Karpas-422 (cell line): ENCODE data around the gene UBE2O. TPM values are rescaled to one million over a fixed set of nuclear protein-coding genes. Genes with fewer than 3 reads are reported as not detected.

Experiments
- DNase-seq: peaks from one replicate; pipeline ENCODE4 v3.0.0-alpha.2; 2015
- H2AFZ ChIP-seq: fragments of 200-600 bp; sonication (generic); 2 replicates; pipeline ENCODE4 v1.6.1; 2014; ENCODE audit warnings: antibody characterized with exemption, low read length, mixed read lengths
- H3K27ac ChIP-seq: fragments of 200-600 bp; sonication (generic); 2 replicates; pipeline ENCODE4 v1.5.1; 2014; ENCODE audit warnings: mild to moderate bottlenecking, low read length, moderate library complexity
- H3K27me3 ChIP-seq: fragments of 200-600 bp; sonication (generic); 2 replicates; pipeline ENCODE4 v1.6.1; 2014; ENCODE audit warnings: low read length, mixed read lengths
- H3K36me3 ChIP-seq: fragments of 200-600 bp; sonication (generic); 2 replicates; pipeline ENCODE4 v1.6.1; 2014; ENCODE audit warnings: low read length, mixed read lengths; ENCODE audit not compliant: insufficient read depth
- H3K4me1 ChIP-seq: fragments of 200-600 bp; sonication (generic); 2 replicates; pipeline ENCODE4 v1.6.1; 2014; ENCODE audit warnings: mild to moderate bottlenecking, low read length, mixed read lengths
- H3K4me2 ChIP-seq: fragments of 200-600 bp; sonication (generic); 2 replicates; pipeline ENCODE4 v1.6.1; 2014; ENCODE audit warnings: low read length, low read depth, mild to moderate bottlenecking; ENCODE audit not compliant: poor library complexity, severe bottlenecking
- H3K4me3 ChIP-seq: fragments of 200-600 bp; sonication (generic); 2 replicates; pipeline ENCODE4 v1.5.1; 2014; ENCODE audit warnings: mild to moderate bottlenecking, antibody characterized with exemption, low read length, mixed read lengths
- H3K79me2 ChIP-seq: fragments of 200-600 bp; sonication (generic); 2 replicates; pipeline ENCODE4 v1.6.1; 2014; ENCODE audit warnings: mild to moderate bottlenecking, low read length, mixed read lengths
- H3K9ac ChIP-seq: fragments of 200-600 bp; sonication (generic); 2 replicates; pipeline ENCODE4 v1.6.0; 2014; ENCODE audit warnings: low read length
- H3K9me2 ChIP-seq: fragments of 200-600 bp; sonication (generic), shearing (Covaris generic); replicated peaks from 2 replicates; pipeline ENCODE4 v1.6.0; 2014; ENCODE audit warnings: mild to moderate bottlenecking, low read length, moderate library complexity; ENCODE audit not compliant: insufficient read depth
- H3K9me3 ChIP-seq: fragments of 300-700, 200-600 bp; sonication (generic); 2 replicates; pipeline ENCODE4 v1.6.1; 2014; ENCODE audit warnings: low read length, mixed read lengths
- H4K20me1 ChIP-seq: fragments of 200-600 bp; sonication (generic); 2 replicates; pipeline ENCODE4 v1.6.1; 2014; ENCODE audit warnings: mild to moderate bottlenecking, antibody characterized with exemption, low read length, low read depth; ENCODE audit not compliant: insufficient read depth
- total RNA-seq: library from RNA; depleted of rRNA; stranded (reverse); fragments of >200 nt; shearing (Covaris generic); gene quantifications from 2 replicates; pipeline ENCODE4 v1.2.3, GENCODE V29; 2014; ENCODE audit warnings: low replicate concordance

Gene UBE2O
- total RNA-seq, 1 experiment from 2014 or later = 10.5 TPM

DNA sequence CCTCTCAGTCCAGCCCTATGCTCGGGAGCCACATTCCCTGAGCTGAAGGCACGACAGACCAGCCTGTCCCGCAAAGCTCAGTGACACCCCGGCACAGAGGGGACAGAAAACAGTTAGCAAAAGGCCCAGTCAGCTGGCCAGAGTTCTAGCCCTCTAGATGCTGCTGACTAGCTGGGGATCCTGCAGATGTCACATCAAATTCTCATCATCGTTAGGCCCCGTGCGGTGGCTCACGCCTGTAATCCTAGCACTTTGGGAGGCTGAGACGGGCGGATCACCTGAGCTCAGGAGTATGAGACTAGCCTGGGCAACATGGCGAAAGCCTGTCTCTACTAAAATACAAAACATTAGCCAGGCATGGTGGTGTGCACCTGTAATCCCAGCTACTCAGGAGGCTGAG, 17.2 kb downstream of the UBE2O start:
- no peak overlapping the region for H3K9ac ChIP-seq
- no peak overlapping the region for H3K4me2 ChIP-seq
- H3K27ac ChIP-seq = no peak overlapping the region
- peaks cover 53% of the 10 kb centered on the region for H3K4me1 ChIP-seq
- H3K79me2 ChIP-seq = peaks cover 46% of the 10 kb centered on the region
- no peaks in the 10 kb centered on the region for H3K9me3 ChIP-seq
- H3K36me3 ChIP-seq = no peaks in the 10 kb centered on the region
- no peak for DNase-seq
- H3K9me2 ChIP-seq = no peaks in the 10 kb centered on the region
- H3K4me3 ChIP-seq = no peak overlapping the region
- peaks cover 78% of the 10 kb centered on the region for H4K20me1 ChIP-seq
- no peak overlapping the region for H2AFZ ChIP-seq
- no peaks in the 10 kb centered on the region for H3K27me3 ChIP-seq

DNA sequence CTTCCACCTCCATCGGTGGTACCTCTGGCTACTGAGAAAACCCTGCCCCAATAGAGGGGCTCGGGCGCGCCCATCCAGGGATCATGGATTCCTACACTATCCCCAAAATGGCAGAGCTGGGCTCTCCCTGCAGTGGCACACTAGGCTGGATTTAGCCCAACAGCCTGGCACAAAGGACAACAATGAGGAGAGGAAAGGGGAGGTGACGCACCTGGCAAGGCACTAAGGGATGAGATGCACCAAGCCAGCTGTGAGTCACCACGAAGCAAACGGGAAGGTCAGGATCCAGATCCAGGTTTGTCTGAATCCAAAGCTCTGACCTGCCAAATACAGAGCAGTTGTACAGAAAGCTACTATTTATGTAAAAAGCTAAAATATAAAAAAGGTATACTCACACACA, 18.1 kb downstream of the UBE2O start:
- peaks cover 61% of the 10 kb centered on the region for H3K4me1 ChIP-seq
- no peak overlapping the region for H3K4me2 ChIP-seq

DNA sequence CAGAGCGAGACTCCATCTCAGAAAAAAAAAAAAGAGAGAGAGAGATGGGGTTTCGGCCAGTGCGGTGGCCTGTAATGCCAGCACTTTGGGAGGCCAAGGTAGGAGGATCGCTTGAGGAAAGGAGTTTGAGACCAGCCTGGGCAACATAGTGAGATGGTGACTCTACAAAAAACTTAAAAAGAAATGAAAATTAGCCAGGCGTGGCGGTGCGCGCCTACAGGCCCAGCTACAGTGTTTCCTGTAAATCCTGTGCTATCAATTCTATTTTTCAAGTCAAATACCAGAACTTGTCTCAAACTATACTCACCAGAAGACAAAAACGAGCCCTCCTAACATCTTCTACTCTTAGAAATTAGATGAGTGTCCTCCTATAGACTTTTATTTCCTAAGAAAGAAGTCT, 19.3 kb downstream of the UBE2O start:
- Histone ChIP-seq H4K20me1 (peaks cover 71% of the 10 kb centered on the region), H3K79me2 (peaks cover 32% of the 10 kb centered on the region), H3K9ac (no peak overlapping the region), H3K36me3 (no peaks in the 10 kb centered on the region), H3K9me3 (no peaks in the 10 kb centered on the region), H3K4me1 (peaks cover 73% of the 10 kb centered on the region), H3K27ac (no peak overlapping the region), H3K27me3 (no peaks in the 10 kb centered on the region), H3K4me3 (no peak overlapping the region), H3K4me2 (peak overlapping the region; percentile 33), H3K9me2 (no peaks in the 10 kb centered on the region), H2AFZ (no peak overlapping the region)
- no peak for DNase-seq

More for the DNA sequence above, 18.1 kb downstream of the UBE2O start:
- Histone ChIP-seq H3K36me3 (no peaks in the 10 kb centered on the region), H3K79me2 (peaks cover 41% of the 10 kb centered on the region), H3K9me2 (no peaks in the 10 kb centered on the region), H3K27me3 (no peaks in the 10 kb centered on the region), H3K9me3 (no peaks in the 10 kb centered on the region), H4K20me1 (peaks cover 79% of the 10 kb centered on the region), H3K9ac (no peak overlapping the region), H3K4me3 (no peak overlapping the region), H2AFZ (no peak overlapping the region), H3K27ac (no peak overlapping the region)
- no peak for DNase-seq

DNA sequence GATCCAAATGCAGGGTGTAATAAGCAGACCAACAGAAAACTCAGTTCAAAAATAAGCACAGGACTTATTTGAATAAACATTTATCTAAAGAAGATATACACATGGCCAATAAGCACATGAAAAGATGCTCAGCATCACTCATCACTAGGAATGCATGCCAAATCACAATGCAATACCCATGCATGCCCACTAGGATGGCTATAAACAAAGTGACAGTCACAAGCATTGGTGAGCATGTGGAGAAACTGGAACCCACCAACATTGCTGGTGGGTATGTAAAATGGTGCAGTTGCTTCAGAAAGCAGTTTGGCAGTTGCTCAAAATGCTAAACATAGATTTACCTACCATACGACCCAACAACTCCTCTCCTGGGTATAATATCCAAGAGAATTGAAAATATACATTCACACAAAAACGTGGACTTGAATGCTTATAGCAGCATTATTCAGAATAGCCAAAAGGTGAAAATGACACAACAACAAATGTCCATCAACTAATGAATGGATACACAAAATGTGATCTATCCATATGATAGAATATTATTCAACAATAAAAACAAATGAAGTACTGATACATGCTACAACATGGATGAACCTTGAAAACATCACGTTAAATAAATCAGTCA, 20.1 kb downstream of the UBE2O start:
- Histone ChIP-seq H3K4me2 (peak overlapping the region; percentile 33), H4K20me1 (peaks cover 69% of the 10 kb centered on the region), H3K9me3 (no peaks in the 10 kb centered on the region), H3K9ac (no peak overlapping the region), H2AFZ (no peak overlapping the region), H3K4me3 (no peak overlapping the region), H3K79me2 (peaks cover 28% of the 10 kb centered on the region), H3K4me1 (peaks cover 73% of the 10 kb centered on the region), H3K36me3 (no peaks in the 10 kb centered on the region), H3K27ac (no peak overlapping the region), H3K9me2 (no peaks in the 10 kb centered on the region), H3K27me3 (no peaks in the 10 kb centered on the region)
- DNase-seq = peak; percentile 76

DNA sequence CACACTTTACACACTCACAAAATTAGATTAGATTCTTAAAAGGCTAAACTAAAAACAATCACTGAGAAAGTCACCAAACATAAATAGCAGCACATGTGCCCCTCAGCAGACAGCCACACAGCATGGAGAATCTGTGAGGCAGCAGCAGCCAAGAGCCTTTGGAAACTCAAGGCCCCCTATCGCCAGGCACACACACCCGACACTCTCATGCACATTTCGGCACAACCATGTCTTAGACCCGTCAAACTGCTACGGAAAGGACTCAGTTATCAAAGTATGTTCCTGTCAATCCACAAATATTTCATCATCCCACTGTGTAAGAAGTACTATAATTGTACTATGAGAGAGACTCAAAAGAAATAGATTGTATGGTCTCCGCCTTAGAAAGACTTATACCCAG, 20.9 kb downstream of the UBE2O start:
- no peak overlapping the region for H3K4me3 ChIP-seq
- H4K20me1 ChIP-seq = peaks cover 71% of the 10 kb centered on the region
- H3K36me3 ChIP-seq = no peaks in the 10 kb centered on the region
- H3K9me2 ChIP-seq = no peaks in the 10 kb centered on the region
- H3K4me2 ChIP-seq = no peak overlapping the region
- H3K9ac ChIP-seq = no peak overlapping the region
- H3K9me3 ChIP-seq = no peaks in the 10 kb centered on the region
- no peak overlapping the region for H2AFZ ChIP-seq
- H3K27ac ChIP-seq = no peak overlapping the region
- no peak for DNase-seq
- peaks cover 25% of the 10 kb centered on the region for H3K79me2 ChIP-seq
- H3K27me3 ChIP-seq = no peaks in the 10 kb centered on the region
- H3K4me1 ChIP-seq = peaks cover 80% of the 10 kb centered on the region

DNA sequence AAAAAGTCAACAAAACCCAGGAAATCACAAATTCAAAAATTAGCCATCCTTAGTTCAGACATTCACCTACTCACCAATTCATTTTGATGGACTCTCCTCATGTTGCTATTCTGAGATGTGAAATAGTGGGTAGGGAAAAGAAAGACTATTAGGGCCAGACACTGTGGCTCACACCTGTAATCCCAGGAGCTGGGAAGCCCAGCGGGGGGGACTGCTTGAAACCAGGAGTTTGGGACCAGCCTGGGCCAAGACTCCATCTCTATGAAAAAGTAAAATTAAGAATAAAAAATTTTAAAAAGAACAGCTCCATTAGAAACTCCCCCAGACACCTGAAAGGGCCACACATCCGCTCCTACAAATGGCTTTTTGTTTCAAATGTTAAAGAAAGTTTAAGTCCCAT, 21.4 kb downstream of the UBE2O start:
- Histone ChIP-seq H3K9ac (no peak overlapping the region), H3K9me3 (no peaks in the 10 kb centered on the region), H4K20me1 (peaks cover 68% of the 10 kb centered on the region), H3K36me3 (no peaks in the 10 kb centered on the region), H3K27me3 (no peaks in the 10 kb centered on the region), H3K4me3 (no peak overlapping the region), H3K79me2 (peaks cover 27% of the 10 kb centered on the region), H3K4me2 (no peak overlapping the region), H3K9me2 (no peaks in the 10 kb centered on the region), H3K27ac (no peak overlapping the region), H3K4me1 (peaks cover 85% of the 10 kb centered on the region), H2AFZ (no peak overlapping the region)
- no peak for DNase-seq

DNA sequence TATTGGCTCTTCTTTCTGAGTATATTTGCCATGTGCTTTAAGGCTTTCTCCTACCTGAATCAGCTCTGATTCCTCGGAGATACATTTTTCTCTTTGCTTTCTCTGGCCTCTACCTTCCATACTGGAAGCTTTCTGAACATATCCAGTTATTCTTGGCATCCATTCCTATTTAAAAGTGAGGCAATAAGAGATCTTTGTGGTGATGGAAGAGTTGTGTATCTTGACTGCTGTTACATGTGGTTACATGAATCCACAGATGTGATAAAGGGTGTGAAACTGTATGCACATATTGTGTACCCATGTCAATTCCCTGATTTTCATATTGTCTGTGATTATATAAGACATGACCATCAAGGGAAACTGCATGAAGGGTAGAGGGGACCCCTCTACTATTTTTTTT, 24.4 kb downstream of the UBE2O start:
- H3K9me2 ChIP-seq = no peaks in the 10 kb centered on the region
- peak overlapping the region; percentile 75 for H3K27ac ChIP-seq
- H3K4me1 ChIP-seq = peaks cover 85% of the 10 kb centered on the region
- H2AFZ ChIP-seq = no peak overlapping the region
- no peaks in the 10 kb centered on the region for H3K36me3 ChIP-seq
- no peaks in the 10 kb centered on the region for H3K27me3 ChIP-seq
- no peaks in the 10 kb centered on the region for H3K9me3 ChIP-seq
- H3K9ac ChIP-seq = peak overlapping the region; percentile 50
- H3K4me2 ChIP-seq = peak overlapping the region; percentile 71
- H3K4me3 ChIP-seq = peak overlapping the region; percentile 54
- H4K20me1 ChIP-seq = peaks cover 49% of the 10 kb centered on the region
- peaks cover 18% of the 10 kb centered on the region for H3K79me2 ChIP-seq
- DNase-seq = no peak

DNA sequence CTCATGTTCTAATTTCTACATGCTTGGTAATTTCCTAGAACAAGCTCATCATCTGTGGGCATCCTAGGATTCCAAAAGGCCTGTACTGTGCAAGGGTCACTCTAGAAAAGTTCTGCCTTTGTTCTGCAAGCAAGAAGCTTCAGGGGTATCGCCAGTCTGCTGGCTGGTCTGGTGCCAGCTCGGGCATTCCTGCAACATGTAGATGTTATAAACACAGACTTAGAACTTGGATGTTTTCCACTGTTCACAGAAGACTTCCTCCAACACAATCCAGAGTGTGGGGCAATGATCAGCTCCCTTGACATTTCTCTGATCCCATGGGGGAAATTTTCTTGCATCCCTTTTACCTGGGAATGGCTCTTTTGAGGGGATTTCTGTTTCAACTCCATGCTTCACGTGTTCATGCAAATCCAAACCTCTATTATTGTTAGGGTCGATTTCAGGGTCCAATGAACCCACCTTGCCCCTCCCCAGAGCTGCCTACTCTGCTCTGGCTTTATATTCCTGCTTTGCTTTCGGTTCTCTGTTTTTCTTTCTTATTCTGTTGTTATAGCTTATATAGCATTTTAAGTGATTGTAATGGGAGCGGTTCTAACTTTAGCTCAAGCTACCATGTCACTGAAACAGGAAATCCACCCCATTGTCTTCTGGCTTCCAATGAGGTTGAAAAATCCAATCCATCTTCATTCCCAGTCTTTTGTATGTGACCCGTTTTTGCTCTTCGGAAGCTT, 25.3 kb downstream of the UBE2O start:
- DNase-seq = peak; percentile 82
- H3K9me3 ChIP-seq = no peaks in the 10 kb centered on the region
- no peak overlapping the region for H2AFZ ChIP-seq
- peak overlapping the region; percentile 71 for H3K4me2 ChIP-seq
- H3K9me2 ChIP-seq = no peaks in the 10 kb centered on the region
- H3K36me3 ChIP-seq = no peaks in the 10 kb centered on the region
- H3K27me3 ChIP-seq = no peaks in the 10 kb centered on the region
- H3K4me1 ChIP-seq = peaks cover 84% of the 10 kb centered on the region
- H3K79me2 ChIP-seq = peaks cover 14% of the 10 kb centered on the region
- peak overlapping the region; percentile 54 for H3K4me3 ChIP-seq
- peak overlapping the region; percentile 75 for H3K27ac ChIP-seq
- H4K20me1 ChIP-seq = peaks cover 45% of the 10 kb centered on the region
- H3K9ac ChIP-seq = peak overlapping the region; percentile 50; the same call in 1 of the 2 replicates
